Stimulated activated CD4-positive, alpha-beta T cell treated with anti-CD3 and anti-CD28 coated beads, Interleukin-12 subunit alpha, Interleukin-12 subunit beta, amount 100 ng/mL, for 24 hours (primary cell): ENCODE measurements around the gene NUP98.
A peak's percentile ranks its signal among the peaks of the same experiment; 100 is the strongest.
"Not testable (repeated sequence)": the region's sequence is repeated elsewhere in the genome, so short reads cannot be mapped to it uniquely, and the experiment has no call there.

Experiments
- DNase-seq, 2 experiments: peaks; one replicate each; pipeline ENCODE4 v3.0.0-alpha.2; 2020; ENCODE audit warnings: low read depth in 2 of 2

The NUP98 gene

GRCh38 chr11:3669742-3670183 is 127.6 kb downstream of the NUP98 start:
- DNase-seq: no peak

DNA sequence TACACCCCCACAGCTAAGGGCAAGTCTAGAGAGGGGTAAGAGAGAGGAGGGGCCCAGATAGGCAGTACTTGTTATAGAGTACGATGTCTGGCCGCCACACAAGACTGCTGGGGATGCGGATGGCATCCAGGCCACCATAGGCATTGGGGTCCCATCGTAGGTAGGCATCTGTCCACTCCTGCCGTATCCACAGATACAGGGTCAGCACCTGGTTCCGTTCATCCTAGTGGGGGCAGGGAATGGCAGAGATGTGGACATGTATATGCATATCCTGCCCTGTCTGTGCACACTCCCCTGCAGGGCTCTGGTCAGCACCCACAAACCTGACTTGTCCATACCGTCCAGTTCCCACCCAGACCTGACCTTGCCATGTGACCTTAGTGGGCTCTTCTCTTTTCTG is 128.2 kb downstream of the NUP98 start:
- DNase-seq: no peak

DNA sequence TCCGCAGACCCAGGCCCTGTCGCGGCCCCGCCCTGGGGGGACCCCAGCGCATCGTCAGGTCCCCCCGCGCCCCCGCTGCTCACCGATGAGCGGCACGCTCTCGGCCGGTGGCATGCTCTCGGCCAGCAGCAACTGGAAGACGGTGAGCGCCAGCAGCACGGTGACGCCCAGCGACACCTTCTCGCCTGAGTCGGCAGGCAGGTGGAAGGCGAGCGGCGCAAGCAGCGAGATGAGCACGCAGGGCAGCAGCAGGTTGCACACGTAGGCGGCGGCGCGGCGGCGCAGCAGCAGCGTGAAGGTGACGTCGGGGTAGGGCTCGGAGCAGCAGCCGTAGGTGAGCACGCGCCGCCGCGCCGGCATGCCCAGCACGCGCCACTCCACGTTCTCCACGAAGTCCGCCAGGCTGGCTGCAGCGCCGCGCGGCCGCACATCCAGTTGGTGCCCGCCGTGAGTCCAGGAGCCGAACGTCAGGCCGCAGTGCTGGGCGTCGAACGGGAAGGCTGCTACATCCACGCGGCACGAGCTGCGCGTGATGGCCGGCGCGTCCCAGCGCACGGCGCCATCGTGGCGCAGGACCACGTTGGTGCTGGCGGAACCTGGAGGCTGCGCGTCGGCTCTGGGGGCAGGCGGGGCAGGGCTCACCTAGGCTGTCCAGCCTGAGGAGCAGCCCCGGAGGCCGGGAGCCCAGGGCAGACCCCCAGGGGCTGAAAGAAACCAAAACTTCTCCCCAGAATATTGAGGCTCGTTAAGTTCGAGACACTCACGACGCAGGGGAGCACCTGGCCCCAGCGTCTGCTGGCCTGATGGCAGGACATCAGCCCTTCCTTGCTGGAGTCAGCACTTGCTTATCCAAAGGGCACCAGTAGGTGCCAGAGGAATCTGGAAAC is 130.0 kb downstream of the NUP98 start:
- DNase-seq: no peak

GRCh38 chr11:3666023-3666530 is 131.3 kb downstream of the NUP98 start:
- DNase-seq: no peak

DNA sequence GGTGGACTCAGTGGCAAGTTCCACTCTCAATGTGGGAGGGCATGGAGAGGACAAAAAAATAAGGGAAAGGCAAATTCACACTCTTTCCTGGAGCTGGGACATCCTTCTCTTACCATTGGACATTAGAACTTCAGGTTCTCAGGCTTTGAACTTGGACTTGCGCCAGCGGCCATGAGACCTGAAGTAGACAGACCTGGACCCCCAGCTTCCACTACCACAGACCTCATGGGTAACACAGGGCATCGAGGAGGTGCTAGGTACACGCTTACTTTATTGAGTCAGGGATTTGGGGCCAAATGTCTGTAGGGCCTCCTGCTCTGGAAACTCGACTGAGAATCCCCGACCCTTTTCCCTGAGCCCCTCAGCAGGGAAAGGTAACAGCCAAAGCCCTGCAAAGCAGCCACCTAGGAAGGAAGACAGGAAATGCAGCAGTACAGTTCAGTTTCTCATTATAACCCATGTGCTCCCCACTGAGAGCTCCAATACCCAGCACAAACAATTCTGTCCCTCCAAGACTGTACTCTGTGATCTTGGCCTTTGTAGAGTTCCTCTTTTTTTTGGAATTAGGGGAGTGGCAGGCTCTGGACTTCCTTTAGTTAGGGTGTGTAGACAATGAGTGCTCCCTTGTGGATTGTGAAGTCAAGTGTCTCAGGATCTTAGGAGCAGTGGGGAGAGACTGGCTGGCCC is 131.9 kb downstream of the NUP98 start:
- DNase-seq: no peak

- no peak for DNase-seq
Measured at GRCh38 chr11:3664032-3664630, 133.2 kb downstream of the NUP98 start.

DNA sequence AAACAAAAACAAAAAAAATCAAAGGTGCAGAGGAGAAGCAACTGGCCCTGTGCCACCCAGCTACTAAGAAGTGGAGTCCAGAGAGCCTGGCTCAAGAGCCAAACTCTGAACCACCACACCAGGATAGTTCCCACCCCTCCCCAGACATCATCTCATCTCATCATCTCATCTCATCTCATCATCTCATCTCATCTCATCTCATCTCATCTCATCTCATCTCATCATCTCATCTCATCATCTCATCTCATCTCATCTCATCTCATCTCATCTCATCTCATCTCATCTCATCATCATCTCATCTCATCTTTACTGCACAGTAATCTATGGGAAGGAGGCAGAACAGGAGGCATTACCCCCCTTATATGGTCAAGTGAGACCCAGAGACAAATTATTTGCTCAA is 134.5 kb downstream of the NUP98 start:
- DNase-seq: no peak

- no peak for DNase-seq
Measured at GRCh38 chr11:3660960-3661359, 136.4 kb downstream of the NUP98 start.

DNA sequence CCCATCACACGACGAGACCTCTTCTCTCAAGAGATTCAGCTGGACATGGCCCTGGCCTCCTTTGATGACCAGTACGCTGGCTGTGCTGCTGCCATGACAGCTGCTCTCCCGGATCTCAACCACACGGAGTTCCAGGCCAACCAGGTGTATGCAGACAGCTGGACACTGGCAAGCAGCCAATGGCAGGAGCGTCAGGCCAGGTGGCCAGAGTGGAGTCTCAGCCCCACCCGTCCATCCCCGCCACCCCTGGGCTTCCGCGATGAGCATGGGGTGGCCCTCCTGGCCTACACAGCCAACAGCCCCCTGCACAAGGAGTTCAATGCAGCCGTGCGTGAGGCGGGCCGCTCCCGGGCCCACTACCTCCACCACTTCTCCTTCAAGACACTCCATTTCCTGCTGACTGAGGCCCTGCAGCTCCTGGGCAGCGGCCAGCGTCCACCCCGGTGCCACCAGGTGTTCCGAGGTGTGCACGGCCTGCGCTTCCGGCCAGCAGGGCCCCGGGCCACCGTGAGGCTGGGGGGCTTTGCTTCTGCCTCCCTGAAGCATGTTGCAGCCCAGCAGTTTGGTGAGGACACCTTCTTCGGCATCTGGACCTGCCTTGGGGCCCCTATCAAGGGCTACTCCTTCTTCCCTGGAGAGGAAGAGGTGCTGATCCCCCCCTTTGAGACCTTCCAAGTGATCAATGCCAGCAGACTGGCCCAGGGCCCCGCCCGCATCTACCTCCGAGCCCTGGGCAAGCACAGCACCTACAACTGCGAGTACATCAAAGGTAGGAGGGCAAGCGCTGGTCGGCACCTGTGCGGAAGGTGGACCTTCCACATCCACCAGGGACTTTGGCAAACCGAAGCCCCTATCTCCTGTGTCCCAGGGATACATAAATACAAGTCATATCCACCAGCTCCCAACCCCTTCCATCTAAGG is 137.5 kb downstream of the NUP98 start:
- no peak for DNase-seq

DNA sequence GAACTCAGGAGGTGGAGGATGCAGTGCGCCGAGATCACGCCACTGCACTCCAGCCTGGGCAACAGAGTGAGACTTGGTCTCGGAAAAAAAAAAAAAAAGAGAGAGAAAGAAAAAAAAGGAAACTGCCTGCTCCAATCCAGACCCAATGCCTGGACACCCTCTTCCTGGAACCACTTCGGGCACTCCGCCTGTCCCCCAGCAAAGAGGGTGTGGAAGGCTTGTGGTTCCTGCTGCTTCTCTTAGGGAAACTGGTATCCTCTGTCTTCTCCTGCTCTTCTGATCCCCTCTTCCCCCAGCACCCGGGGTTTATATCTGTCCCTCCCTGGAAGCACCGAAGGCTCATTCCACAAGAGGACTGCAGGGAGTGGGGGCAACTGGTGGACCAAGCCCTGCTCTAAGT is 139.1 kb downstream of the NUP98 start:
- no peak for DNase-seq

- DNase-seq: not testable (repeated sequence)
Measured at GRCh38 chr11:3657331-3657730, 140.0 kb downstream of the NUP98 start.

- no peak for DNase-seq
Measured at GRCh38 chr11:3655547-3655946, 141.8 kb downstream of the NUP98 start.

GRCh38 chr11:3652514-3652913 is 144.8 kb downstream of the NUP98 start:
- DNase-seq: not testable (repeated sequence)

DNA sequence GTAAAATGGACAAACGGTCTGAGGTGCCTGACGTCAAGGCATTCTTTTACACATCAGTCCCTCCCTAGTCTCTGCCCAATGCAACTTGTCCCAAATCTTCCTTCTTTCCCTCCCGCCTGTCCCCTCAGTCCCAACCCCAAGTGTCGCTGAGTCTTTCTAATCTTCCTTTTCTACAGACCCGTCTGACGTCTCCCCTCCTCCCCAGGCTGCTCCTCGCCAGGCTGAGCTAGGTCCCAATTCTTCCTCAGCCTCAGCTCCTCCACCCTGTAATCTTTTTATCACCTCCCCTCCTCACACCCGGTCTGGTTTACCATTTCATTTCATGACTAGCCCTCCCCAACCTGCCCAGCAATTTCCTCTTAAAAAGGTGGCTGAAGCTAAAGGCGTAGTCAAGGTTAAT is 148.0 kb downstream of the NUP98 start:
- DNase-seq: not testable (repeated sequence)

DNA sequence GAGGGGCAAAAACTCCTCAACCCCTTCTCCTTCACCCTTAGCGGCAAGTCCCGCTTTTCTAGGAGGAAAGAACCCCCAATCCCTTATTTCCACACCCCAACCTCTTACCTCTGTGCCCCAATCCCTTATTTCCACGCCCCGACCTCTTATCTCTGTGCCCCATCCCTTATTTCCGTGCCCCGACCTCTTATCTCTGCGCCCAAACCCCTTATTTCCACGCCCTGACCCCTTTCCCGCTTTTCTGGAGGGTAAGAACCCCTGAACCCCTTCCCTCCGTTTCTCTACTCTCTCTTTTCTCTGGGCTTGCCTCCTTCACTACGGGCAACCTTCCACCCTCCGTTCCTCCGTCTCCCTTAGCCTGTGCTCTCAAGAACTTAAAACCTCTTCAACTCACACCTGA is 148.5 kb downstream of the NUP98 start:
- DNase-seq: not testable (repeated sequence)

- DNase-seq: no peak
Measured at GRCh38 chr11:3645552-3645951, 151.8 kb downstream of the NUP98 start.

DNA sequence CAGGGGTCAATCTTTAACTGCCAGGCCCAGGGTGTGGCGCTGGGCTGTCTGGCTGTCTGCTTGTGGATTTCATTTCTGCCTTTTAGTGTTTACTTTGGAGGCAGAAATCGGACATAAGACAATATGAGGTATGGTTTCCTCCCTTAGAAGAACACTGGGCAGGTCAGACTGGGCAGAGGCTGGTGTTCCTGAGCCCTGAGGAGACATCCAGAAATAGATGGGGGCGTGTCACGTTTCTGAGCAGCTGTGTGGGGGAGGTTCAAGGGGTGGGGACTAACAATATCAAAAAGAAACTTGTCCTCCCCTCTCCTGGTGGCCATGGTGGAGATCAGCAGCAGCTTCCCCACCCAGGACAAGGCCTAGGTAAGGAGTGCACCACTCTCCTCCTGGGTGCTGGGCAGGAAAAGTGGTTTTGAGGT is 152.5 kb downstream of the NUP98 start, which contains the start of gene ART1:
TSS of gene ART1 (plus strand) at position 312 of the 419 bp plus-strand sequence. CDS start 14,086 bp downstream, outside the sequence.
- DNase-seq: no peak

GRCh38 chr11:3643102-3643546 is 154.2 kb downstream of the NUP98 start:
- not testable (repeated sequence) for DNase-seq

DNA sequence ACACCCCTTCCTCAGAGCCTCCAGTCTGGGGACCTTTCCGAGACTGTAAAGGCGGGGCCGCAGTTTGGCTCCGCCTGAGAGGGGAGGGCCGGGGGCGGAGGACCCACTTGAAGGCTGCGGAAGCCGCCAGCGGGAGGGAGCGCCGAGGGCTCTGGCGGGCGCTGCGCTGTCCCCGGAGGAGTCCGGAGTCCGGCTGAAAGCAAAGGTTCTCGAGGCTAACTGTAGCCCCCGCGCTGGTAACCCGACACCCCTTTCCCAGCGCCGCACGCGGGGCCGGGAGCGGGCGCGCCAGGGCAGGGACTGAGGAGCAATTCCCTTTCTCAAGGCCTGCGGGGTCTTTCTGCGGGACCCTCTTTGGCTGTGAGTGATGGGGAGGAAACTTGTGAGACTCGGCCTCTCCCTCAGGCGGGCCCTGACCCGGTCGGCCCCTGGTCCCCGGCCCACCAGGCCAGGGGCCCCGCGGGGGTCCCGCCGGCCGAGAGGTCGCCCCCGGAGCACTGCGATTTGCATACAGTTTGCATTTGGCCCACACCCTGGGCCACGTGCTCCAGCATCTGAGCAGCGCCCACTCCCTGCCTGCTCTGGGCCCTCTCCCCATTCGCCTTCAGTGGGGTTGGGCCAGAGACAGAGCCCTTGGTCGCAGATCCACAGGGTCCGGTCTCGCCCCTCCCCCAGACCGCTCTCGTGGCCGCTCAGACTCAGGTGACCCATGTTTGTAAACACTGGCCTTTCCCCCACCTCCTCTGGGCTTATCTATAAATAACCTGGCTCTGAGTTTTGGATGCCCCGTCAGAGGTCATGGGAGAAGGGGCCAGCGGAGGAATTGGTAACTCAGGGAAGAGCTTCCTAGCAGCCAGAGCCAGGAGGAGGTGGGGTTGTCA is 155.0 kb downstream of the NUP98 start:
- DNase-seq: peak; percentile 30 to 46

GRCh38 chr11:3641701-3642070 is 155.7 kb downstream of the NUP98 start, which contains the start of gene ART5:
ART5 (minus strand) TSS chr11:3641992; CDS start chr11:3641862, 130 bp downstream.
- DNase-seq: no peak
